ENCODE results near the gene IGFL4.

The IGFL4 gene

DNA sequence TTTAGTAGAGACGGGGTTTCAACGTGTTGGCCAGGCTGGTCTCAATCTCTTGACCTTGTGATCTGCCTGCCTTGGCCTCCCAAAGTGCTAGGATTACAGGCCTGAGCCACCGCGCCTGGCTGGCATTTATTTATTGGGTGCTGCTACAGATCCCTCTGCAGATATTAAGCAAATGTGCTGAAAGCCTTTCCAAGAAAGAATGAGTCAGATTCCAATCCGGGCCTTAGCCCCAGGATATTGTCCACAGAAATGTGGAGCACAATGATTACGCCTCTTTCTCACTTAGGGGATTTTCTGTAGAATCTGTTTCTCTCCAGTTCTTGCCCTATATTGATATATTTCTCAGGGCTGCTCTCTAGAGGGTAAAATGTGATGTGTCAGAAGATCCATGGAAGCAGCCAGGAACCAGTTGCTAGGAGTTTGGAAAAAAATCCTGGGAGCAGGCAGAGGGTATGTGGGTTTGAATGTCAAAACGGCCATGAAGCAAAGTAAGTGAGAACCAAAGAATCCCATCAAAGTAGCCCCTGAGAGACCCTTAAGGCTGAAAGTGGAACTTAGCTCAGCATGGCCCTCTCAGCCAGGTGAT lies 24.8 kb upstream of the IGFL4 start:
- TF ChIP-seq, protein P1, sequence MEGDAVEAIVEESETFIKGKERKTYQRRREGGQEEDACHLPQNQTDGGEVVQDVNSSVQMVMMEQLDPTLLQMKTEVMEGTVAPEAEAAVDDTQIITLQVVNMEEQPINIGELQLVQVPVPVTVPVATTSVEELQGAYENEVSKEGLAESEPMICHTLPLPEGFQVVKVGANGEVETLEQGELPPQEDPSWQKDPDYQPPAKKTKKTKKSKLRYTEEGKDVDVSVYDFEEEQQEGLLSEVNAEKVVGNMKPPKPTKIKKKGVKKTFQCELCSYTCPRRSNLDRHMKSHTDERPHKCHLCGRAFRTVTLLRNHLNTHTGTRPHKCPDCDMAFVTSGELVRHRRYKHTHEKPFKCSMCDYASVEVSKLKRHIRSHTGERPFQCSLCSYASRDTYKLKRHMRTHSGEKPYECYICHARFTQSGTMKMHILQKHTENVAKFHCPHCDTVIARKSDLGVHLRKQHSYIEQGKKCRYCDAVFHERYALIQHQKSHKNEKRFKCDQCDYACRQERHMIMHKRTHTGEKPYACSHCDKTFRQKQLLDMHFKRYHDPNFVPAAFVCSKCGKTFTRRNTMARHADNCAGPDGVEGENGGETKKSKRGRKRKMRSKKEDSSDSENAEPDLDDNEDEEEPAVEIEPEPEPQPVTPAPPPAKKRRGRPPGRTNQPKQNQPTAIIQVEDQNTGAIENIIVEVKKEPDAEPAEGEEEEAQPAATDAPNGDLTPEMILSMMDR (IDR thresholded peaks at IDR 0.05; ENCODE audit: borderline replicate concordance, extremely low read depth, low read length, poor library complexity, severe bottlenecking) = no peak
- no peak for TF ChIP-seq EZH2 (IDR thresholded peaks at IDR 0.05; ENCODE audit: borderline replicate concordance, low read depth, low read length, severe bottlenecking)
- Histone ChIP-seq H3K9ac (ENCODE audit: low read depth, low read length) (no peak overlapping the region), H3K4me2 (ENCODE audit: insufficient read depth, low read length) (no peak overlapping the region), H2AFZ (ENCODE audit: low read depth, low read length) (no peak overlapping the region), H3K79me2 (ENCODE audit: insufficient read depth, low read length) (no peaks in the 10 kb centered on the region), H3K4me1 (ENCODE audit: insufficient read depth, low read length) (no peaks in the 10 kb centered on the region), H3K27ac (ENCODE audit: low read length) (no peak overlapping the region), H3K36me3 (ENCODE audit: insufficient read depth, low read length) (no peaks in the 10 kb centered on the region), H3K9me3 (ENCODE audit: insufficient read depth, low read length, severe bottlenecking) (peaks cover 3% of the 10 kb centered on the region), H3K27me3 (ENCODE audit: insufficient read depth, low read length, poor library complexity) (peaks cover 23% of the 10 kb centered on the region), H3K4me3 (ENCODE audit: low read depth in 1 of 2, low read length in 2 of 2) (no peak overlapping the region), H4K20me1 (ENCODE audit: insufficient read depth, low read length) (no peaks in the 10 kb centered on the region)
- DNase-seq (no peak), ATAC-seq (ENCODE audit: insufficient read depth, low read depth) (no peak)

DNA sequence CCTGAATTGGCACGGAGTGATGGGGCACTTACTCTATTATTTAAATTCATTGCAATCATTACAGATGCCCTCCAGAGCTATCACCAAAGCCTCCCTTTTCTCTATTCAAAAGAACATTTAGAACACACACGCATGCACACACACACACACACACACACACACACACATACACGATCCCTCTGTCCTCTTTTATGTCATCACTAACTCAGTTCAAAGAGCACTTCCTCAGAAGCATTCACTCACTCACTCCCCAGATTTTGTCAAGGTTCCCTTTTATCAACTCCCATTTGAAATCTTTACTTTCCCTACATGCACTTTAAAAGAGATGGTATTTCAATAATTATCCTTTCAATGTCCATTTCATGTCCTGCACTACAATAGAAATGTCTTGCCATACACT lies 22.4 kb upstream of the IGFL4 start:
- H3K27me3 ChIP-seq (ENCODE audit: insufficient read depth, low read length, poor library complexity) = peaks cover 4% of the 10 kb centered on the region
- H2AFZ ChIP-seq (ENCODE audit: low read depth, low read length) = no peak overlapping the region
- no peak overlapping the region for H3K4me2 ChIP-seq (ENCODE audit: insufficient read depth, low read length)
- H3K9ac ChIP-seq (ENCODE audit: low read depth, low read length) = no peak overlapping the region
- no peak overlapping the region for H3K4me3 ChIP-seq (ENCODE audit: low read depth in 1 of 2, low read length in 2 of 2)
- H3K4me1 ChIP-seq (ENCODE audit: insufficient read depth, low read length) = no peaks in the 10 kb centered on the region
- H3K9me3 ChIP-seq (ENCODE audit: insufficient read depth, low read length, severe bottlenecking) = peaks cover 16% of the 10 kb centered on the region
- no peaks in the 10 kb centered on the region for H3K36me3 ChIP-seq (ENCODE audit: insufficient read depth, low read length)
- ATAC-seq (ENCODE audit: insufficient read depth, low read depth) = no peak
- no peak for DNase-seq
- H4K20me1 ChIP-seq (ENCODE audit: insufficient read depth, low read length) = no peaks in the 10 kb centered on the region
- H3K27ac ChIP-seq (ENCODE audit: low read length) = no peak overlapping the region
- no peaks in the 10 kb centered on the region for H3K79me2 ChIP-seq (ENCODE audit: insufficient read depth, low read length)
- TF ChIP-seq, protein P1 (IDR thresholded peaks at IDR 0.05; ENCODE audit: borderline replicate concordance, extremely low read depth, low read length, poor library complexity, severe bottlenecking) = no peak
- no peak for TF ChIP-seq EZH2 (IDR thresholded peaks at IDR 0.05; ENCODE audit: borderline replicate concordance, low read depth, low read length, severe bottlenecking)

DNA sequence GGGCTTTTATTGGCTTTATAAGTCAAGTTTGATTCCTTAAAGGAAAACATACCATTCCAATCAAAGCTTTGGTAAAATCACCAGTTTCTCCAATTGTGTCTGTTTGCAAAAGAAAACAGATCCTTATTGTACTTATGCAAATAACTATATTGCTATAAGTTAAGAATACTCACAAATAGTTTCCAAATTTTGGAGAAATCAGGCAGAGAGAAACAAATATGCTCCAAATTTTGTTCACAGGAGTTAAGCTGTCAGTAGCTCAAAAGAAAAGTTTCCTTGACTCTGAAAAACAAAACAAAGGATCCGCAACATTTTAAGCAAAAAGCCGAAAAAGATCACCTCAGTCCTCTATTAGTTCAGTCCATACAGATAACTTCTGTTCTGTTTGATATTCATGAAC lies 19.2 kb upstream of the IGFL4 start:
- ATAC-seq (ENCODE audit: insufficient read depth, low read depth) (no peak), DNase-seq (no peak)
- no peaks in the 10 kb centered on the region for H4K20me1 ChIP-seq (ENCODE audit: insufficient read depth, low read length)
- H3K27me3 ChIP-seq (ENCODE audit: insufficient read depth, low read length, poor library complexity) = peaks cover 7% of the 10 kb centered on the region
- no peaks in the 10 kb centered on the region for H3K4me1 ChIP-seq (ENCODE audit: insufficient read depth, low read length)
- no peaks in the 10 kb centered on the region for H3K36me3 ChIP-seq (ENCODE audit: insufficient read depth, low read length)
- peaks cover 16% of the 10 kb centered on the region for H3K9me3 ChIP-seq (ENCODE audit: insufficient read depth, low read length, severe bottlenecking)
- H3K4me2 ChIP-seq (ENCODE audit: insufficient read depth, low read length) = no peak overlapping the region
- TF ChIP-seq, protein P1 (IDR thresholded peaks at IDR 0.05; ENCODE audit: borderline replicate concordance, extremely low read depth, low read length, poor library complexity, severe bottlenecking) = no peak
- no peak for TF ChIP-seq EZH2 (IDR thresholded peaks at IDR 0.05; ENCODE audit: borderline replicate concordance, low read depth, low read length, severe bottlenecking)
- H2AFZ ChIP-seq (ENCODE audit: low read depth, low read length) = no peak overlapping the region
- H3K9ac ChIP-seq (ENCODE audit: low read depth, low read length) = no peak overlapping the region
- H3K4me3 ChIP-seq (ENCODE audit: low read depth in 1 of 2, low read length in 2 of 2) = no peak overlapping the region
- no peaks in the 10 kb centered on the region for H3K79me2 ChIP-seq (ENCODE audit: insufficient read depth, low read length)
- no peak overlapping the region for H3K27ac ChIP-seq (ENCODE audit: low read length)

Data from DND-41 (cell line).